Measurements from ENCODE around the gene HSPB9.

Gene HSPB9

GRCh38 chr17:42088736-42089135, 33.9 kb upstream of the HSPB9 start:
- Histone ChIP-seq H3K27me3 (ENCODE audit: insufficient read depth, low read length) (peaks cover 5% of the 10 kb centered on the region; the same call in 1 of the 2 replicates), H3K4me1 (ENCODE audit: control insufficient read depth, insufficient read depth, low read length, unreplicated experiment) (no peaks in the 10 kb centered on the region), H3K36me3 (ENCODE audit: insufficient read depth, low read length) (no peaks in the 10 kb centered on the region), H3K79me2 (ENCODE audit: control insufficient read depth, insufficient read depth, low read length, unreplicated experiment) (no peaks in the 10 kb centered on the region), H3K27ac (ENCODE audit: low read depth, low read length) (no peak overlapping the region), H3K4me3 (ENCODE audit: low read depth, low read length) (no peak overlapping the region), H2AFZ (ENCODE audit: low read length, unreplicated experiment) (no peak overlapping the region)

- Histone ChIP-seq H3K79me2 (ENCODE audit: control insufficient read depth, insufficient read depth, low read length, unreplicated experiment) (no peaks in the 10 kb centered on the region), H3K27me3 (ENCODE audit: insufficient read depth, low read length) (peaks cover 5% of the 10 kb centered on the region; the same call in 1 of the 2 replicates)
Observed at GRCh38 chr17:42090964-42091790, 31.4 kb upstream of the HSPB9 start.

GRCh38 chr17:42092939-42093338, 29.7 kb upstream of the HSPB9 start:
- Histone ChIP-seq H3K4me1 (ENCODE audit: control insufficient read depth, insufficient read depth, low read length, unreplicated experiment) (no peaks in the 10 kb centered on the region), H3K27me3 (ENCODE audit: insufficient read depth, low read length) (peaks cover 15% of the 10 kb centered on the region), H3K36me3 (ENCODE audit: insufficient read depth, low read length) (no peaks in the 10 kb centered on the region), H3K27ac (ENCODE audit: low read depth, low read length) (no peak overlapping the region), H3K79me2 (ENCODE audit: control insufficient read depth, insufficient read depth, low read length, unreplicated experiment) (no peaks in the 10 kb centered on the region), H3K4me3 (ENCODE audit: low read depth, low read length) (no peak overlapping the region), H2AFZ (ENCODE audit: low read length, unreplicated experiment) (no peak overlapping the region)

More at GRCh38 chr17:42090964-42091790, 31.4 kb upstream of the HSPB9 start:
- no peaks in the 10 kb centered on the region for H3K4me1 ChIP-seq (ENCODE audit: control insufficient read depth, insufficient read depth, low read length, unreplicated experiment)
- no peak overlapping the region for H3K4me3 ChIP-seq (ENCODE audit: low read depth, low read length)
- no peak overlapping the region for H2AFZ ChIP-seq (ENCODE audit: low read length, unreplicated experiment)
- no peak overlapping the region for H3K27ac ChIP-seq (ENCODE audit: low read depth, low read length)
- H3K36me3 ChIP-seq (ENCODE audit: insufficient read depth, low read length) = no peaks in the 10 kb centered on the region

- Histone ChIP-seq H3K4me3 (ENCODE audit: low read depth, low read length) (no peak overlapping the region), H3K36me3 (ENCODE audit: insufficient read depth, low read length) (no peaks in the 10 kb centered on the region), H2AFZ (ENCODE audit: low read length, unreplicated experiment) (no peak overlapping the region), H3K4me1 (ENCODE audit: control insufficient read depth, insufficient read depth, low read length, unreplicated experiment) (no peaks in the 10 kb centered on the region), H3K79me2 (ENCODE audit: control insufficient read depth, insufficient read depth, low read length, unreplicated experiment) (no peaks in the 10 kb centered on the region), H3K27me3 (ENCODE audit: insufficient read depth, low read length) (peaks cover 16% of the 10 kb centered on the region), H3K27ac (ENCODE audit: low read depth, low read length) (no peak overlapping the region)
Observed at GRCh38 chr17:42094375-42095069, 28.1 kb upstream of the HSPB9 start.

GRCh38 chr17:42096360-42097111, 26.1 kb upstream of the HSPB9 start:
- Histone ChIP-seq H3K27ac (ENCODE audit: low read depth, low read length) (no peak overlapping the region), H2AFZ (ENCODE audit: low read length, unreplicated experiment) (no peak overlapping the region), H3K4me3 (ENCODE audit: low read depth, low read length) (no peak overlapping the region), H3K4me1 (ENCODE audit: control insufficient read depth, insufficient read depth, low read length, unreplicated experiment) (no peaks in the 10 kb centered on the region), H3K27me3 (ENCODE audit: insufficient read depth, low read length) (peaks cover 13% of the 10 kb centered on the region), H3K79me2 (ENCODE audit: control insufficient read depth, insufficient read depth, low read length, unreplicated experiment) (no peaks in the 10 kb centered on the region), H3K36me3 (ENCODE audit: insufficient read depth, low read length) (no peaks in the 10 kb centered on the region)

- Histone ChIP-seq H3K4me1 (ENCODE audit: control insufficient read depth, insufficient read depth, low read length, unreplicated experiment) (peaks cover 5% of the 10 kb centered on the region), H2AFZ (ENCODE audit: low read length, unreplicated experiment) (peak within 1 kb of the TSS; percentile 50), H3K27me3 (ENCODE audit: insufficient read depth, low read length) (peaks cover 13% of the 10 kb centered on the region), H3K36me3 (ENCODE audit: insufficient read depth, low read length) (no peaks in the 10 kb centered on the region), H3K79me2 (ENCODE audit: control insufficient read depth, insufficient read depth, low read length, unreplicated experiment) (no peaks in the 10 kb centered on the region), H3K27ac (ENCODE audit: low read depth, low read length) (no peak within 1 kb of the TSS), H3K4me3 (ENCODE audit: low read depth, low read length) (peak within 1 kb of the TSS; percentile 56)
Observed at GRCh38 chr17:42097691-42098631, 24.6 kb upstream of the HSPB9 start, which contains the start of gene ZNF385C. Gene ZNF385C, minus strand, starts transcription at chr17:42098473. Its CDS starts 35,417 bp downstream, at chr17:42063056.

GRCh38 chr17:42098730-42099399, 23.7 kb upstream of the HSPB9 start:
- Histone ChIP-seq H3K4me3 (ENCODE audit: low read depth, low read length) (no peak overlapping the region), H3K36me3 (ENCODE audit: insufficient read depth, low read length) (no peaks in the 10 kb centered on the region), H3K4me1 (ENCODE audit: control insufficient read depth, insufficient read depth, low read length, unreplicated experiment) (peaks cover 5% of the 10 kb centered on the region), H3K27me3 (ENCODE audit: insufficient read depth, low read length) (peaks cover 13% of the 10 kb centered on the region), H3K27ac (ENCODE audit: low read depth, low read length) (no peak overlapping the region), H3K79me2 (ENCODE audit: control insufficient read depth, insufficient read depth, low read length, unreplicated experiment) (no peaks in the 10 kb centered on the region), H2AFZ (ENCODE audit: low read length, unreplicated experiment) (no peak overlapping the region)

- Histone ChIP-seq H3K27me3 (ENCODE audit: insufficient read depth, low read length) (peaks cover 13% of the 10 kb centered on the region), H3K4me1 (ENCODE audit: control insufficient read depth, insufficient read depth, low read length, unreplicated experiment) (peaks cover 5% of the 10 kb centered on the region), H3K36me3 (ENCODE audit: insufficient read depth, low read length) (no peaks in the 10 kb centered on the region), H2AFZ (ENCODE audit: low read length, unreplicated experiment) (no peak overlapping the region), H3K79me2 (ENCODE audit: control insufficient read depth, insufficient read depth, low read length, unreplicated experiment) (no peaks in the 10 kb centered on the region), H3K27ac (ENCODE audit: low read depth, low read length) (no peak overlapping the region), H3K4me3 (ENCODE audit: low read depth, low read length) (no peak overlapping the region)
Observed at GRCh38 chr17:42101513-42102292, 20.9 kb upstream of the HSPB9 start.

Measured in ACC112 (cell line).